ENCODE results near the gene FIGN.

DNA sequence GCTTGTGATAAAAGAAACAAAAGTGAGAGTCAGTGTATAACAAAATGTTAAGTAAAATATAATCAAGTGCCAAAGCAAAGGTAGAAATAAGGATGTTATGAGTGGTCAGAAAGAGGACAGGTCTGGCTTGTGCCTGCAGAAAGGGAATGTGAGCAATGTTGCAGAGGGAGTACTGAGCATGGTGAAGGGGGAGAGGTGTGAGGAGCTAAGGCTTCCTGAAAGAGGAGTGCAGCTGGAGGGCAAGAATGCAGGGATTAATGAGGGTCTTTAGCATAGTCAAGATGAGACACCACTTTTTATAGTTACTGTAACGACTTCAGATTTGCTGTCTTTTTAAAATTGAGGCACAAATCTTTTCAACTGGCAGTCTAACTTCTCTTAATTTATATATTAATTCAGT is 22.0 kb upstream of the FIGN start:
- TF ChIP-seq CTCF (IDR thresholded peaks at IDR 0.05; ENCODE audit: poor library complexity, severe bottlenecking) (no peak), POLR2AphosphoS5 (IDR thresholded peaks at IDR 0.05) (no peak), EZH2 (IDR thresholded peaks at IDR 0.05; ENCODE audit: borderline replicate concordance, insufficient read depth, low read length, poor library complexity, severe bottlenecking) (no peak)
- TF ChIP-seq, protein P1, sequence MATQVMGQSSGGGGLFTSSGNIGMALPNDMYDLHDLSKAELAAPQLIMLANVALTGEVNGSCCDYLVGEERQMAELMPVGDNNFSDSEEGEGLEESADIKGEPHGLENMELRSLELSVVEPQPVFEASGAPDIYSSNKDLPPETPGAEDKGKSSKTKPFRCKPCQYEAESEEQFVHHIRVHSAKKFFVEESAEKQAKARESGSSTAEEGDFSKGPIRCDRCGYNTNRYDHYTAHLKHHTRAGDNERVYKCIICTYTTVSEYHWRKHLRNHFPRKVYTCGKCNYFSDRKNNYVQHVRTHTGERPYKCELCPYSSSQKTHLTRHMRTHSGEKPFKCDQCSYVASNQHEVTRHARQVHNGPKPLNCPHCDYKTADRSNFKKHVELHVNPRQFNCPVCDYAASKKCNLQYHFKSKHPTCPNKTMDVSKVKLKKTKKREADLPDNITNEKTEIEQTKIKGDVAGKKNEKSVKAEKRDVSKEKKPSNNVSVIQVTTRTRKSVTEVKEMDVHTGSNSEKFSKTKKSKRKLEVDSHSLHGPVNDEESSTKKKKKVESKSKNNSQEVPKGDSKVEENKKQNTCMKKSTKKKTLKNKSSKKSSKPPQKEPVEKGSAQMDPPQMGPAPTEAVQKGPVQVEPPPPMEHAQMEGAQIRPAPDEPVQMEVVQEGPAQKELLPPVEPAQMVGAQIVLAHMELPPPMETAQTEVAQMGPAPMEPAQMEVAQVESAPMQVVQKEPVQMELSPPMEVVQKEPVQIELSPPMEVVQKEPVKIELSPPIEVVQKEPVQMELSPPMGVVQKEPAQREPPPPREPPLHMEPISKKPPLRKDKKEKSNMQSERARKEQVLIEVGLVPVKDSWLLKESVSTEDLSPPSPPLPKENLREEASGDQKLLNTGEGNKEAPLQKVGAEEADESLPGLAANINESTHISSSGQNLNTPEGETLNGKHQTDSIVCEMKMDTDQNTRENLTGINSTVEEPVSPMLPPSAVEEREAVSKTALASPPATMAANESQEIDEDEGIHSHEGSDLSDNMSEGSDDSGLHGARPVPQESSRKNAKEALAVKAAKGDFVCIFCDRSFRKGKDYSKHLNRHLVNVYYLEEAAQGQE (IDR thresholded peaks at IDR 0.05; ENCODE audit: borderline replicate concordance), result no peak
